ENCODE data around the gene NR1D1.

NR1D1 gene

GRCh38 chr17:40113110-40113906, 12.9 kb upstream of the NR1D1 start:
- CTCF ChIA-PET = interaction anchor here (0.6 to 5.8 kb wide), 32 partner anchors 8 to 490 kb away, joined by 3 to 82 read pairs (median 4); partner anchors contain the start of genes CASC3, CSF3, MED24 and MSL1

GRCh38 chr17:40112718-40113109, 12.3 kb upstream of the NR1D1 start:
- ChIA-PET CTCF (interaction anchor here (0.5 to 5.8 kb wide), 32 partner anchors 8 to 490 kb away, joined by 3 to 82 read pairs (median 5); partner anchors contain the start of genes CASC3, CSF3, MED24 and MSL1), POLR2A (interaction anchor here (0.6 to 7.1 kb wide), 24 partner anchors 8 to 195 kb away, joined by 3 to 117 read pairs (median 6); partner anchors contain the start of genes CASC3, CSF3, MED24 and MSL1)
- DNase-seq (ENCODE audit: extremely low spot score) = no peak
- TF ChIP-seq SP1 (IDR thresholded peaks at IDR 0.05) = no peak
- no peak for TF ChIP-seq BHLHE40 (IDR thresholded peaks at IDR 0.05; ENCODE audit: borderline replicate concordance)
- no peak for TF ChIP-seq CTBP1 (IDR thresholded peaks at IDR 0.05; ENCODE audit: borderline replicate concordance)
- no peak for TF ChIP-seq L3MBTL2 (conservative IDR thresholded peaks at IDR 0.05)
- TF ChIP-seq FOXA1 (IDR thresholded peaks at IDR 0.05) = no peak
- TF ChIP-seq SUZ12 (IDR thresholded peaks at IDR 0.05) = no peak
- TF ChIP-seq FOXK2 (IDR thresholded peaks at IDR 0.05) = no peak
- no peak for TF ChIP-seq HDGF (IDR thresholded peaks at IDR 0.05; ENCODE audit: borderline replicate concordance)

More at GRCh38 chr17:40113110-40113906, 12.9 kb upstream of the NR1D1 start:
- POLR2A ChIA-PET = interaction anchor here (0.6 to 7.1 kb wide), 37 partner anchors 8 to 331 kb away, joined by 3 to 117 read pairs (median 4); partner anchors contain the start of genes CASC3, CSF3, MED24 and MSL1
- DNase-seq (ENCODE audit: extremely low spot score) = peak; percentile 77
- no peak for TF ChIP-seq TARDBP (IDR thresholded peaks at IDR 0.05)
- TF ChIP-seq L3MBTL2 (conservative IDR thresholded peaks at IDR 0.05) = peak; percentile 82
- 0 out of 2 replicates have a peak, but pooled peaks have one; percentile 4 for TF ChIP-seq ZNF384 (IDR thresholded peaks at IDR 0.05)

GRCh38 chr17:40112191-40112711, 11.9 kb upstream of the NR1D1 start:
- POLR2A ChIA-PET = interaction anchor here (0.6 to 7.1 kb wide), 15 partner anchors 9 to 107 kb away, joined by 3 to 117 read pairs (median 10); partner anchors contain the start of genes CASC3, MED24, MSL1 and NR1D1
- TF ChIP-seq PKNOX1 (IDR thresholded peaks at IDR 0.05) = no peak
- TF ChIP-seq ELF4 (IDR thresholded peaks at IDR 0.05) = no peak
- TF ChIP-seq SUZ12 (IDR thresholded peaks at IDR 0.05) = no peak
- TF ChIP-seq SP1 (IDR thresholded peaks at IDR 0.05) = no peak
- TF ChIP-seq ARNT (IDR thresholded peaks at IDR 0.05) = no peak
- TF ChIP-seq NFRKB (IDR thresholded peaks at IDR 0.05) = no peak
- TF ChIP-seq FOXK2 (IDR thresholded peaks at IDR 0.05) = no peak
- TF ChIP-seq FOXM1 (IDR thresholded peaks at IDR 0.05; ENCODE audit: borderline replicate concordance) = no peak
- TF ChIP-seq LEF1 (IDR thresholded peaks at IDR 0.05; ENCODE audit: borderline replicate concordance) = no peak
- TF ChIP-seq TARDBP (IDR thresholded peaks at IDR 0.05) = no peak
- TF ChIP-seq CTBP1 (IDR thresholded peaks at IDR 0.05; ENCODE audit: borderline replicate concordance) = no peak
- TF ChIP-seq BHLHE40 (IDR thresholded peaks at IDR 0.05; ENCODE audit: borderline replicate concordance) = no peak
- no peak for TF ChIP-seq L3MBTL2 (conservative IDR thresholded peaks at IDR 0.05)
- no peak for TF ChIP-seq ZNF384 (IDR thresholded peaks at IDR 0.05)
- no peak for TF ChIP-seq FOXA1 (IDR thresholded peaks at IDR 0.05)
- TF ChIP-seq HDGF (IDR thresholded peaks at IDR 0.05; ENCODE audit: borderline replicate concordance) = no peak
- CTCF ChIA-PET = interaction anchor here (0.5 to 5.8 kb wide), 29 partner anchors 9 to 157 kb away, joined by 3 to 82 read pairs (median 5); partner anchors contain the start of genes CASC3, CSF3, MED24 and MSL1
- no peak for DNase-seq (ENCODE audit: extremely low spot score)

GRCh38 chr17:40111221-40112128, 11.1 kb upstream of the NR1D1 start:
- DNase-seq (ENCODE audit: extremely low spot score) = peak; percentile 75
- ChIA-PET POLR2A (interaction anchor here (0.6 to 7.1 kb wide), 7 partner anchors 9 to 57 kb away, joined by 3 to 117 read pairs (median 8); partner anchors contain the start of genes CASC3, MED24, MSL1 and NR1D1), CTCF (interaction anchor here (0.6 to 5.8 kb wide), 23 partner anchors 8 to 437 kb away, joined by 3 to 82 read pairs (median 5); partner anchors contain the start of genes MED24 and NR1D1)
- TF ChIP-seq PKNOX1 (IDR thresholded peaks at IDR 0.05) = peak; percentile 35; the same call in 1 of the 2 replicates
- TF ChIP-seq CTBP1 (IDR thresholded peaks at IDR 0.05; ENCODE audit: borderline replicate concordance) = no peak

- CTCF ChIA-PET = interaction anchor here (0.8 to 5.8 kb wide), 8 partner anchors 9 to 71 kb away, joined by 3 to 82 read pairs (median 4); partner anchors contain the start of genes MED24 and NR1D1
- TF ChIP-seq FOXK2 (IDR thresholded peaks at IDR 0.05) = no peak
- TF ChIP-seq FOXA1 (IDR thresholded peaks at IDR 0.05) = no peak
- POLR2A ChIA-PET = interaction anchor here (1.6 to 7.1 kb wide), 5 partner anchors 9 to 56 kb away, joined by 8 to 117 read pairs (median 93); partner anchors contain the start of genes CASC3, MED24, MSL1 and NR1D1
- DNase-seq (ENCODE audit: extremely low spot score) = no peak
These were observed 9.8 kb upstream of the NR1D1 start for GRCh38 chr17:40110026-40110845.
